Measurements from ENCODE around the gene NFATC2IP. TPM values are rescaled to one million over a fixed set of nuclear protein-coding genes. Genes with fewer than 3 reads are reported as not detected.

NFATC2IP gene
- total and polyA plus RNA-seq, 2 of the 13 experiments (the other 11 are each of a cell fraction or from before 2014, with no cell fraction given): 32.1 to 48.5 TPM

GRCh38 chr16:28925386-28926228 is 25.1 kb upstream of the NFATC2IP start (continued):
- no peak for TF ChIP-seq SNAPC4 (CRISPR knock-in tag; IDR thresholded peaks at IDR 0.05)
- TF ChIP-seq TRIM22 (IDR thresholded peaks at IDR 0.05): no peak
- TF ChIP-seq HMGXB4 (CRISPR knock-in tag; IDR thresholded peaks at IDR 0.05; ENCODE audit: borderline replicate concordance in 1 of 2, low read depth in 1 of 2): peak; percentile 74 to 86
- no peak for TF ChIP-seq FOXP1 (IDR thresholded peaks at IDR 0.05)
- 0 out of 2 replicates have a peak, but pooled peaks have one; percentile 6 for TF ChIP-seq FOXP1 (CRISPR knock-in tag; IDR thresholded peaks at IDR 0.05)
- no peak for TF ChIP-seq ZSCAN5A (CRISPR knock-in tag; IDR thresholded peaks at IDR 0.05; ENCODE audit: borderline replicate concordance)
- no peak for TF ChIP-seq ZNF597 (CRISPR knock-in tag; IDR thresholded peaks at IDR 0.05)
- no peak for TF ChIP-seq ZNF30 (CRISPR knock-in tag; IDR thresholded peaks at IDR 0.05)
- TF ChIP-seq ZNF33A (CRISPR knock-in tag; IDR thresholded peaks at IDR 0.05; ENCODE audit: borderline replicate concordance): no peak; the same call in 1 of the 2 replicates
- no peak for TF ChIP-seq PREB (CRISPR knock-in tag; IDR thresholded peaks at IDR 0.05)
- no peak for TF ChIP-seq NCOR1 (IDR thresholded peaks at IDR 0.05; ENCODE audit: borderline replicate concordance, low read length)
- TF ChIP-seq POGZ (CRISPR knock-in tag; IDR thresholded peaks at IDR 0.05): no peak
- peak; percentile 33; the same call in 1 of the 2 replicates for TF ChIP-seq ZBTB26 (CRISPR knock-in tag; IDR thresholded peaks at IDR 0.05; ENCODE audit: borderline replicate concordance)
- TF ChIP-seq ZNF329 (CRISPR knock-in tag; IDR thresholded peaks at IDR 0.05; ENCODE audit: low read depth): peak; percentile 73; the same call in 1 of the 2 replicates

Data from HepG2 (cell line).